Measurements from ENCODE around the gene WDPCP.

WDPCP gene

DNA sequence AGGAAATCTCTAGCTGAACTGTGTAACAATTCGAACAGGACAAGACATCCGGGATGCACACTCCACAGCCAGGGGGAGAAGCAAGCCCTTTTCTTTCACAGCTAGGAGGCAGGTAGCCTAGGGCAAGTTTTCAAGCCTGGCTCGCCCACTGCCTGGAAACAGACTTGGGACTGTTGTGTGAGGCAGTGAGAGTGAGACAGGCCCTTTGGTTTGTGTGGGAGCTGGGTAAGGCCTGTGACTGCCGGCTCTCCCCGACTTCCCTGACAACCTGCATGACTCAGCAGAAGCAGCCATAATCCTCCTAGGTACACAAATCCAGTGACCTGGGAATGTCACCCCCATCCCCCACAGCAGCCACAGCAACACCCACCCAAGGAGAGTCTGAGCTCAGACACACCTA lies 179.7 kb downstream of the WDPCP start:
- TF ChIP-seq USF1 (IDR thresholded peaks at IDR 0.05): no peak
- no peak for TF ChIP-seq RAD21 (IDR thresholded peaks at IDR 0.05; ENCODE audit: low read depth)
- no peak for TF ChIP-seq MAX (IDR thresholded peaks at IDR 0.05)
- no peak for TF ChIP-seq CEBPB (IDR thresholded peaks at IDR 0.05)
- TF ChIP-seq ZBTB7A (IDR thresholded peaks at IDR 0.05; ENCODE audit: low read depth): no peak
- TF ChIP-seq YY1 (IDR thresholded peaks at IDR 0.05; ENCODE audit: low read depth): no peak
- no peak for TF ChIP-seq TEAD4 (IDR thresholded peaks at IDR 0.05)
- TF ChIP-seq EP300 (IDR thresholded peaks at IDR 0.05; ENCODE audit: borderline replicate concordance): no peak
- no peak for TF ChIP-seq TCF12 (IDR thresholded peaks at IDR 0.05; ENCODE audit: low read depth)

GRCh38 chr2:63406641-63407040 lies 181.6 kb downstream of the WDPCP start:
- no peak for TF ChIP-seq REST (IDR thresholded peaks at IDR 0.05; ENCODE audit: low read depth)
- no peak for TF ChIP-seq EGR1 (IDR thresholded peaks at IDR 0.05)
- TF ChIP-seq YY1 (IDR thresholded peaks at IDR 0.05; ENCODE audit: low read depth): no peak
- TF ChIP-seq EP300 (IDR thresholded peaks at IDR 0.05; ENCODE audit: borderline replicate concordance): no peak
- TF ChIP-seq RAD21 (IDR thresholded peaks at IDR 0.05; ENCODE audit: low read depth): no peak
- no peak for TF ChIP-seq CREB1 (IDR thresholded peaks at IDR 0.05; ENCODE audit: low read depth)
- TF ChIP-seq TEAD4 (IDR thresholded peaks at IDR 0.05): no peak
- no peak for TF ChIP-seq MAX (IDR thresholded peaks at IDR 0.05)
- no peak for TF ChIP-seq FOXM1 (IDR thresholded peaks at IDR 0.05; ENCODE audit: borderline replicate concordance, low read depth)
- TF ChIP-seq TCF12 (IDR thresholded peaks at IDR 0.05; ENCODE audit: low read depth): no peak
- TF ChIP-seq CEBPB (IDR thresholded peaks at IDR 0.05): no peak
- TF ChIP-seq NFIC (IDR thresholded peaks at IDR 0.05): no peak
- no peak for TF ChIP-seq ZBTB7A (IDR thresholded peaks at IDR 0.05; ENCODE audit: low read depth)
- TF ChIP-seq TAF1 (IDR thresholded peaks at IDR 0.05; ENCODE audit: low read depth): no peak
- no peak for TF ChIP-seq USF1 (IDR thresholded peaks at IDR 0.05)

GRCh38 chr2:63403820-63404219 lies 184.5 kb downstream of the WDPCP start:
- TF ChIP-seq REST (IDR thresholded peaks at IDR 0.05; ENCODE audit: low read depth): no peak

GRCh38 chr2:63399156-63399555 lies 189.1 kb downstream of the WDPCP start:
- TF ChIP-seq NFIC (IDR thresholded peaks at IDR 0.05): no peak
- no peak for TF ChIP-seq CEBPB (IDR thresholded peaks at IDR 0.05)
- TF ChIP-seq TEAD4 (IDR thresholded peaks at IDR 0.05): no peak
- no peak for TF ChIP-seq EGR1 (IDR thresholded peaks at IDR 0.05)
- no peak for TF ChIP-seq USF1 (IDR thresholded peaks at IDR 0.05)
- no peak for TF ChIP-seq MAX (IDR thresholded peaks at IDR 0.05)
- TF ChIP-seq CREB1 (IDR thresholded peaks at IDR 0.05; ENCODE audit: low read depth): no peak
- TF ChIP-seq ZBTB7A (IDR thresholded peaks at IDR 0.05; ENCODE audit: low read depth): no peak

GRCh38 chr2:63379451-63379850 lies 208.8 kb downstream of the WDPCP start:
- TF ChIP-seq CREB1 (IDR thresholded peaks at IDR 0.05; ENCODE audit: low read depth) (no peak), USF1 (IDR thresholded peaks at IDR 0.05) (no peak), CEBPB (IDR thresholded peaks at IDR 0.05) (no peak)

DNA sequence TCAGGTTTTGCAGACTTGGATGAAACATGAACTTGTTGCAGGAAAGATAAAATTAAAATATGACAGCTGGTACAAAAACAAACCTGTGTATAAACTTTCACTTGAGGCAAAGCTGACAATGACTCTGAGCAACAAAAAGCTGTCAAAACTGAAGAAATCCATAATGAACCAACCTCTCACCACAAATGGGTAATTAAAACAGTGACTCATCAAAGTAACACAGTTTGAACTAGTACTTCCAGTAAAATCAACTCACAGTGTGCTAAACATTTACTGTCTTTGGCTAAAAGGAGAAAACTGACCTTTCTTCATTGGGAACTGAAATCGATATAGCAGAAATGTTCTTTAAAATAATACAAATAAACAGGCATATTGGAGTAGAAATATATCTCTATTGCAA lies 209.7 kb downstream of the WDPCP start:
- TF ChIP-seq CEBPB (IDR thresholded peaks at IDR 0.05) (no peak), MAX (IDR thresholded peaks at IDR 0.05) (no peak), YY1 (IDR thresholded peaks at IDR 0.05; ENCODE audit: low read depth) (no peak), TAF1 (IDR thresholded peaks at IDR 0.05; ENCODE audit: low read depth) (no peak), TEAD4 (IDR thresholded peaks at IDR 0.05) (no peak), TCF12 (IDR thresholded peaks at IDR 0.05; ENCODE audit: low read depth) (no peak), ZBTB7A (IDR thresholded peaks at IDR 0.05; ENCODE audit: low read depth) (no peak), FOXM1 (IDR thresholded peaks at IDR 0.05; ENCODE audit: borderline replicate concordance, low read depth) (no peak), RAD21 (IDR thresholded peaks at IDR 0.05; ENCODE audit: low read depth) (no peak), USF1 (IDR thresholded peaks at IDR 0.05) (no peak)

Data from Ishikawa (cell line).